Right atrium auricular region (tissue), 2 donors: ENCODE results near the gene PTGDR2. TPM values are rescaled to one million over a fixed set of nuclear protein-coding genes. Genes with fewer than 3 reads are reported as not detected.

ENCODE experiments used
- DNase-seq: peaks from one replicate; pipeline ENCODE4 v3.0.0-alpha.2; 2019; ENCODE audit warnings: low spot score
- H3K27ac ChIP-seq, 2 donors: fragments of 200-600 bp; sonication (generic); 1 replicate in 1 of 2; 2 replicates in 1 of 2; pipeline ENCODE4 v1.5.1; 2016 to 2019
- H3K27me3 ChIP-seq, 2 donors: fragments of 200-600 bp; sonication (generic); one replicate each; pipeline versions ENCODE4 v1.5.1 to v1.6.0; 2017 to 2019
- H3K36me3 ChIP-seq: fragments of 200-600 bp; sonication (generic); one replicate; pipeline ENCODE4 v1.5.1; 2016
- H3K4me1 ChIP-seq, 2 donors: fragments of 200-600 bp; sonication (generic); one replicate each; pipeline versions ENCODE4 v1.5.1 to v1.6.0; 2017 to 2019
- H3K4me3 ChIP-seq, 2 donors: fragments of 200-600 bp; sonication (generic); 1 replicate in 1 of 2; 2 replicates in 1 of 2; pipeline ENCODE4 v1.5.1; 2017 to 2019; ENCODE audit warnings: mild to moderate bottlenecking in 1 of 2, moderate library complexity in 1 of 2
- H3K9me3 ChIP-seq, 2 donors: fragments of 200-600 bp; sonication (generic); one replicate each; pipeline ENCODE4 v1.5.1; 2019
- CTCF ChIP-seq, 2 donors: fragments of 200-600 bp; sonication (generic); IDR thresholded peaks; one replicate each; pipeline ENCODE4 v1.5.1; 2019; ENCODE audit warnings: antibody characterized with exemption in 2 of 2
- total RNA-seq, 2 donors: library from RNA; depleted of rRNA; stranded (reverse); fragments of >200 nt; gene quantifications; one replicate each; pipeline ENCODE4 v1.1.0, GENCODE V29; 2016

PTGDR2 gene
- total RNA-seq, 2 donors from 2014 or later = 1.3 TPM; not detected in 1

- Histone ChIP-seq H3K27ac (no peak overlapping the region), H3K36me3 (no peaks in the 10 kb centered on the region), H3K9me3 (no peaks in the 10 kb centered on the region), H3K4me1 (no peaks in the 10 kb centered on the region), H3K27me3 (no peaks in the 10 kb centered on the region), H3K4me3 (no peak overlapping the region)
- TF ChIP-seq CTCF (IDR thresholded peaks at IDR 0.05) = no peak
- DNase-seq = no peak
Observed at GRCh38 chr11:60801194-60801593, 54.6 kb downstream of the PTGDR2 start.

Other genes with a start within 250 kb of the PTGDR2 start
- not detected for gene MS4A8, start 156.3 kb downstream of the PTGDR2 start, total RNA-seq
- gene MS4A18, start 131.2 kb downstream of the PTGDR2 start, total RNA-seq = not detected
- gene MS4A15, start 99.1 kb downstream of the PTGDR2 start, total RNA-seq = not detected
- gene MS4A10, start 70.6 kb downstream of the PTGDR2 start, total RNA-seq = not detected
- 10 to 100 TPM in 1 of 2 donors, 1 to 10 TPM in 1; 9.1 to 10.2 TPM for gene CCDC86, start 13.8 kb downstream of the PTGDR2 start, total RNA-seq
- not detected for gene ZP1, start 11.6 kb upstream of the PTGDR2 start, total RNA-seq
- 10 to 100 TPM; 20.3 to 46.2 TPM for gene PRPF19, start 50.6 kb upstream of the PTGDR2 start, total RNA-seq
- gene TMEM109, start 58.2 kb upstream of the PTGDR2 start, total RNA-seq = 100 to 1,000 TPM; 119 to 124 TPM
- 1 to 10 TPM; 7.5 to 8.4 TPM for gene TMEM132A, start 68.5 kb upstream of the PTGDR2 start, total RNA-seq
- 10 to 100 TPM; 12.9 to 17.5 TPM for gene SLC15A3, start 96.2 kb upstream of the PTGDR2 start, total RNA-seq
- gene CD6, start 115.7 kb upstream of the PTGDR2 start, total RNA-seq = under 1 TPM; 0.48 to 0.79 TPM
- gene CD5, start 246.5 kb upstream of the PTGDR2 start, total RNA-seq = 1 to 10 TPM in 1 of 2 donors, under 1 TPM in 1; 0.75 to 1.6 TPM